Ovary (tissue), 3 donors: ENCODE results near the gene KIF1A.

Experiments used
- CTCF ChIP-seq, 3 donors: fragments of 450-650 bp in 2 of 3; fragments of 200-600 bp in 1 of 3; IDR thresholded peaks; one replicate each; pipeline versions ENCODE4 v1.5.1 to v1.8.0; 2016 to 2022; ENCODE audit warnings: antibody characterized with exemption in 3 of 3, mild to moderate bottlenecking in 1 of 3
- EP300 ChIP-seq: sonication (generic); formaldehyde crosslinking; IDR thresholded peaks from one replicate; pipeline ENCODE4 v1.6.1; 2017; ENCODE audit warnings: antibody characterized with exemption
- POLR2A ChIP-seq: fragments of 450-650 bp; IDR thresholded peaks from one replicate; pipeline ENCODE4 v1.6.1; 2017; ENCODE audit warnings: antibody characterized with exemption, mild to moderate bottlenecking, moderate library complexity
- donor health status: DM: no; HTN: no; CAD: no.

- TF ChIP-seq EP300 (no peak), CTCF (IDR thresholded peaks at IDR 0.05) (no peak), POLR2A (no peak)
Measured at GRCh38 chr2:240822280-240822847, 2.3 kb upstream of the KIF1A start.
